HG02885 (cell line): ENCODE results near the gene MRPS18A.

Source experiments
- ATAC-seq: cut with Tn5 transposase; IDR thresholded peaks from one replicate; pipeline ENCODE4 v1.9.1; 2021; ENCODE audit warnings: mild to moderate bottlenecking; ENCODE audit not compliant: unreplicated experiment, poor library complexity

Gene MRPS18A

DNA sequence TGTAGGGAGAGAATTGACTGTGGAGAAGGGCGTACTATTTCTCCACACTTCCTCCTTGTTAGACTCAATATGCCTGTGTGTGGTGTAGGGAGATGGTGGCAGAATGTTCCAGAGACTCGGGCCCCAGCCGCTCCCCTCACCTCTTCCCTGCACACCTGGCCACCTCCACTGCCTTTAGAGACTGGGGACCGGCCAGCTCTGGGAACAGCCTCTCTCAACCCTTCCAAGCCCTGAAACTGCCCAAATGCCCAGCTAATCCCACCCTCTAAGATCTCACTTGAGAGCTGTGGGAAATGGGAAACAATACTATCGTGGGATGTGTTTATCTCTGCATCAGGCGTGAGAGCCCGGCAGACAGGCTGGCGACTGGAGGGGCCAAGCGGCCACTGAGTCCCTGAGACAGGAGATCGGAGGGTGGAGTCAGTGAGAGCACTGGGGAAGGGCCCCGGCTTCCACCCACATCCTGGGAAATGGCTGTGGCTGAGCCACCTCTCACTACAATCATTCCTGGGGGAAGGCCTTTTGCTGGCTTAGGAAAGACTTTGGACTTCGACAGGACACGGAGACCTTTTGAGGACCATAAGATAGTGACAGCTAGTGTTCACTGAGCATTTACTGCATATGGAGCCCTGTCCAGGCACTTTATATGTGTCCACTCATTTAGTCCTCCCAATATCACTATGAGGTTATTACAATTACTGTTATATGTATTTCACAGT lies 31.0 kb upstream of the MRPS18A start:
- ATAC-seq = no peak

DNA sequence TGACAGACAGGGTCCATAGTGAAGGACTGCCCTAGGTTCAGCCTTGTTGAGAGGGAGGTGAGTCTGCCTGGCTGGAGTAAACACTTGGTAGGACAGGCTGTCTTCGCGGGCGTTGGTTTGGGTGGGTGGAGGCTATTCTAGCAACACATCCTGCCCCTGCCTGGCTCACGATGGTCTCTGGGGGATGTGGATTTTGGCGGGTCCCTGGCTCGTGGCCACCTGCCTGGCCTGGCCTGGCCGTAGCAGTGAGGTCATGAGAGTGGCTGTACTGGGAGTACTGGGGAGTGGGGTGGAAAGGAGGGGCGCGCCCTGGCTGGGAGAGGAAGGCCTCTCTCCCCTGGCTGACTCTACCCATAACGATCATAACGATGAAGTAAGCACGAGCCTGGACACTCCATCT lies 30.2 kb upstream of the MRPS18A start:
- no peak for ATAC-seq

DNA sequence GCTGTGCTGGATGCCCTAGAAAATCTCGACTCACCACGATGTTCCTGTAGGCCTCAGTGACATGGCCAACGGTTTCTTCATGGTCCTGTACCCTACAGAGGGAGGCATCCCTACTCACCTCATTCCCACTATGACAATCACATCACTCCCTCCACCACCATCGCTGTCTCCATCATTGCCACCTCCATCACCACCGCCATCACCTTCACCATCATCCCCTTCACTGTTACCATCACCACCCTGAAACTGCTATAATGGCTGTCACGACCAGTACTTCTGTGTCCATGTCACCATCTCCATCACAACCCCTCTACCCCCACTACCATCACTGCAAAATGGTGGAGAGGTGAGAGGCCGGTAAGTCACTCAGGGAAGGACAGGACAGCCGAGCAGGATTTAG lies 29.8 kb upstream of the MRPS18A start:
- ATAC-seq = no peak

DNA sequence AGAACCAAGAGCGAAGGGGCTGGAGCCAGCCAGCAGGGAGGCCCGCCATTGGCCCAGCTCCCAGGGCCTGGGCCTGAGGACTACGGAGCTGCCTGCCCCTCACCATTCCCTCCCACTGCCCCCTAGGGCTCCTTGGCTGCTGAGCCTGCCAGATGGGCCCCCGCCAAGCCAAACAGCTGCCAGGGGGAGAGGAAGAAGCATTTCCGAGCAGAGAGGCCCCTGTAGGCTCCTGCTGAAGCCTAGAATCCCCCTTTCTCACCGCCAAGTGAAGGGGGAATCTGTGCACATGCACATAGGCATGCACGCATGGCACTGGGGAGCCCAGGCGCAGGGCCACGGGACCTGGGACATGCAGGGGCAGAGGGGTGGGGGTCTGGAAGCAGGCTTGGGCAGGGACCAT lies 28.5 kb upstream of the MRPS18A start:
- ATAC-seq = no peak

DNA sequence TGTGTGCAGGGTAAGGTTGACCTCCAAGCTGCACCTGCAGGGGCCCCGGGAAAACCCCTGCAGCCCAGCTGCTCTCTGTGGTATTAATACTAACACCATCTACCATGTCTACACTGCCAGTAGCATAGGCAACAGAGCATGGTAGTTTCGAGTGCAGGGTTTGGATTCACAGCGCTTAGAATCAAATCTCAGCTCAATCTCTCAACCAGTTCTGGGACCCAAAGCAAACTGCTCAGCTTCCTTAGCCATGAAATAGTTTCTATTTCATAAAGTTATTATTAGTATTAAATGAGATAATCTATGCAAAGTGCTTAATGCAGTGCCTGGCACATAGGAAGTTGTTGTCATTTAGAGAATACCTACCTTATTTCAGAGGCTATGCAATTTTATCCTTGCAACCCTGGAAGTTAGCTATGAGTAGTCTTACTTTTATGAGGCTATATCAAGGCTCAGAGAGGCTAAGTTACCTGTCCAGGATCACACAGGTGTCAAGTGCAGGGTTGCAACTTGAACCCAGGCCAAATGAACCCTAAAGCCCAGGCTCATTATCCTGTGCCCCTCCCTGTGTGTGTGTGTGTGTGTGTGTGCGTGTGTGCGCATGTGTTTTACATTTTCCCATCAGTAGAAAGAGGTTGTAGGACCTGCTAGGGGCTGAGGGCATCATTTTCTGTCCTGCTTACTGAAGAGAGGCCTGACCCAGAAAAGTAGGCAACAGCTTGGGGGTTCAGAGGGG lies 27.6 kb upstream of the MRPS18A start:
- peak; percentile 93 for ATAC-seq

DNA sequence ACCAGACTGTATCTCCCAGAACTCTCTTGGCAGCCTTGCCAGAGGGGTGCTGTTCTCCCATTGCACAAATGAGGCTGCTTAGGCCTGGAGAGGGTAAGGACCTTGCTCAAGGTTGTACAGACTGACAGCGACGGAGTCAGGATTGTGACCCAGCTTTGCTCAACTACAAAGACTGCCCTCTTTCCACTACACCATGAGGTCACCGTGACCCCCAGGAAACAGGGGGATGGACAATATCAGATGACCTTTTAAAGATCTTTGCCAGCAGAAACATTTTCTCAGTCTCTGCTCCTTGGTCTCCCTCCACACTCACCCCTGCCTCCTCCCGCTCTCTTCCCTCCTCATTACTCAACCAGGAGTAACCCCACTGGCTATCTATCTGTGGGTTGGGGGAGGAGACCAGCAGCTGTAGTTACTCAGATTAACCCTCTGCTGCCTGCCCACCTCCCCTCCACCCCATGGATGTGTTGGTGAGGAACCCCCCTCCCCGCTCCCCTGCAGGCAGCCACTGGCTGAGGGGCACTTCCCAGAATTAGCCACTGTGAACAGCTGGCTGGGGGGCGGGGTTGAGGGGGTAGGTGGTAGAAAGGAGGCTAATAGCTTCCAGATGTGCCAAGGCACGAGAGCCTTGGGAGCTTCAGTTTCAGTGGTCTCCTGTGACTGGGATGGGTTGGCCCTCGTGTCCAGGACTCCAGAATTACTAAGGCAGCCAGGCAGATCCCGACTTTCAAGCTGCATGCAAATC lies 26.9 kb upstream of the MRPS18A start:
- peak; percentile 25 for ATAC-seq

DNA sequence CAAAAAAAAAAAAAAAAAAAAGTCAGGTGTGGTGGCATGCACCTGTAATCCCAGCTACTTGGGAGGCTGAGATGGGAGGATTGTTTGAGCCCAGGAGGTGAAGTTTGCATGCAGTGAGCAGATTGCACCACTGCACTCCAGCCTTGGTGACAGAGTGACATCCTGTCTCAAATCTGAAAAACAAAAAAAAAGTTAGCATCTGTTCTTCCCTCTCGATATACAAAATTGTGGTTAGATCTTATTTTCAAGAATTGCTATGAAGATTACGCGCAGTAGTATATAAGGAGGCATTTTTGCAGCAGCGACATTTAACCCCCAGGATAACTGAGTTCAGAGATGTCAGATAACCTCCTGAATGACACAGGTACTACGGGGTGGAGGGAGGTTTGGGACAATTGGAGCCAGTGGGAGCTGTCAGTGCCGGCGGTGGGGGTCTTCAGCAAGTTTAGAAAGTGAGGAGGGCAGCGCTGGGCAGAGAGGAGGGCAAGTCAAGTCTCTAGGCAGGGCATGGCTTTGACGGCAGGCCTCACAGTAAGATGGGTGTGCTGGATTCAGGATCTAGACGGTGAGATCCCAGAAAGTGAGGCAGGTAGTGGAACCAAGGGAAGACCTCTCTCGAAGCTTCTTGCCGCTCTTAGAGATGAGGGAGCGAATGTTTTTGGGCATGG lies 26.2 kb upstream of the MRPS18A start:
- ATAC-seq = no peak

DNA sequence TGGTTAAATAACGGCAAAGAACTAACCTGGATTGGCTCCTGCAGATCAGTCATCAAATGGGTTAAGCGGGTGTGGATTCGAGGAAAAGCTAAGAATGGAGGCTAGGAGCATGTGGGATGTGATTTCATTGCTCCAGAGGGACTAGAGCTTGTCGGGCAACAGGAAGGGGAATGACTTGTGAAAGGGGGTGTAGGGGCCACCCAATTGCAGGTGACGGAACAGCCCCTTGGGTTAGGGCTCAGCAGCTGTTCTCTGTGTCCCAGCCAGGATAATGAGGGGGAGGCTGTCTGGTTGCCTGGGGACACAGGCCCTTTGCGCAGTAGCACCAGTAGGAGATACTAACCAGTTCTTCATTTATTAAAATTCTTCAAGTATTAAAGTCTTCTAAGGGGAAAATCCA lies 25.0 kb upstream of the MRPS18A start:
- ATAC-seq = no peak

DNA sequence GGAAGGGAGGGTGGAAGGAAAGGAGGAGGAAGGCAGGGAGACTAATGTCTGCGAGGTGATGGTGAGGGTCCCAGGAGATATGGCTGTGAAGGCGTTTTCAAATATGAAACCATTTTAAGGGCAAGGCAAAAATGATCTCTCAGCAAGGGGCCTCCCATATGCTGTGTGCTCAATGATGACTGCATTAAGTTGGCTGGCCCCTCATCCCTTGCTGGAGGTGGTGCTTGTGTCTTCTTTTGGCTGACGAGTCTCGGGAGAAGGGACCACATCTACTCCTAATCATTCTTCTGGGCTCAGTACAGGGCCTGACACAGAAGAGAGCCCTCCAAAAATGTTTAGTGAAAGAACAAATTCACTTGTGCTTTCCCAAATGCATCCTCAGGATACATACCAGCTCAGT lies 23.0 kb upstream of the MRPS18A start:
- no peak for ATAC-seq

DNA sequence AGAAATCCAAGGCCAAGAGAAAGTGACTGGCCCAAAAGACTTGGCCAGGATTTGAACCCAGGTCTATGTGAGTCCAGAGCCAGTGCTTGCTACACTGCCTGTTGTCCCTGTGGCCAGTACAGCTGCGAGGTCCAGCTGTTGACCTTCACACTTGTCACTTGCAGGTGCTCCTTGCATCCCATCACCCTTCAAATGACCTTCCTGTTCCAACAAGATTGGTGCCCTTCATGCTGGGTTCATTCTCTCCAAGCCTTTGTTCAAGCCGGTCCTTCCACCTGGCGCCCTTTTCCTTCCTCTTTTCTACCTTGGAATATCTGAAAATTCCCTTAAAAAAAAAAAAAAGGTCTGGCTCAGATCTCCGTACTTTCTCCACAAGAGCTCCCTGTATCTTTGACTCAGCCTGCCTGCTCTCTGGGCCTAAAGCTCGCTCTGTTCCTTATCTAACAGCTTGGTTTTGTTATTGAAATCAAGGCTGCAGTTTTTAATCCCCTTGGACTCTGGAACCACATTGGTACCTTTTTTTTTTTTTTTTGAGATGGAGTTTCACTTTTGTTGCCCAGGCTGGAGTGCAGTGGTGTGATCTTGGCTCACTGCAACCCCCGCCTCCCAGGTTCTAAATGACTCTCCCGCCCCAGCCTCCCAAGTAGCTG lies 22.2 kb upstream of the MRPS18A start:
- no peak for ATAC-seq

DNA sequence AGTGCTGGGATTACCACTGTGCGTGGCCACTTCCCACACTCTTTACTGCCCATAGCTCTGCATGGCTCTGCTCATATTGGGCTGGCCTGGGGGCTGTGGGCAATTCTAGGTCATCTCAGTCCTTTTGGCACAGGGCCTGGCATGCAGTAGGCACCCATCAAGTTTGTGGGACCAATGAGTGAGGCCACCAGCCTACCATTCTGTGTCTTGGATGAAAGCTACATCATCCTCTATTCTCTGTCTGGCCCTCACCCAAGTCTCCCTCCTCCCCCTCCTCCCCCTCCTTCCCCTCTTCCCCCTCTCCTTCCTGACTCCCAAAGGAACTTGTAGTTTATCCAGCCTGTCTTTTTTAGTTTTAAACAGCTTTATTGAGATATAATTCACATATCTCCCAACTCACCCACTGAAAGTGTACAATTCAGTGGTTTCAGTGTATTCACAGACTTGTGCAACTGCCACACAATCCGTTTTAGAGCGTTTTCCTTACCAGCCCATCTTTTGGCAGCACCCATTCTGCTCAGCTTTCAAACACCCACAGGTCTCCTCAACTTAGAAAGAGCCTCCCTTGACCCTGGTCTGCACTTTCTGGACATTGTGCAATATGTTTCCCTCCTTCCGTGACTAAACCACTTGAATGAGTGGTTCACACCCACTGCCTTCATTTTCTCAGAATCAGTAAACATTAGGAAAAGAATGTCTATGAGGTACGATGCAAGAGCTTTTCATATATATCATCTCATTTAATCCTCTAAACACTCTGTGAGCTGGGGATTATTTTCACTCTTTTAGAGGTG lies 21.5 kb upstream of the MRPS18A start:
- no peak for ATAC-seq

DNA sequence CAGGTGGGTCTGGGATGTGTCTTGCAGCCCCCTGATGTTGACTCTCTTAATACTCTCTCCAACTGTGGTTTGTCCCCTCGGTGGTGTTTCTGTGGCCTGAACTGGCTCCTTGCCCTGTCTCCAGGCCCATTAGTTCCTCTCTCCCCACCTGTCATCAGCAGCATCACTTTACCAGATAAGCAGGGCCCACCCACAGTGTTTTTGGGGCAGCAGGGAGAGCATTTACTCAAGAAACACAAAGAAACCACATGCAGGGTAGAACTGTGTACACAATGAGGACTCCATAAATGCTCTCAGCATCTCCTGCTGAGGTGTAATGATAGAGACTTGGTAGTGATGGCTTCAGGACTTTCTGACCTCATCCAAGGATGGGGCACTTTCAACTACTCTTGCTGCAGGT lies 20.2 kb upstream of the MRPS18A start:
- no peak for ATAC-seq

DNA sequence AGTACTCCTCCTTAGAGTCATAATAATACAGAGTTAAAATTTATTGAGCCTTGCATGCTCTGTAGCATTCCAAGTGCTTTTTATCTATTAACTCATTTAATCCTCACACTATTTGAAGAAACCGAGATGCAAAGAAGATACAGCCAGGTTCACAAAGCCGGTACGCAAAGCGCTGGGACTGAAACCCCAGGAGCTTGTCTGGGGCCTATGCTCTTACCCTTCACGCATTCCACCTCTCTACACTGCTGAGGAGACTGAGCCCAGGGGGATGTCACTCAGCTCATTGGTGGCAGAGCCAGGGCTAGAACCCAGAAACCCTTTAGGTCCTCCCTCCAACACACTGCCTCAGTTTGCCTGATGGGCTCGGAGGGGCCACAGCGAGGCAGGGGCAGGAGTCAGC lies 19.7 kb upstream of the MRPS18A start:
- ATAC-seq = no peak

DNA sequence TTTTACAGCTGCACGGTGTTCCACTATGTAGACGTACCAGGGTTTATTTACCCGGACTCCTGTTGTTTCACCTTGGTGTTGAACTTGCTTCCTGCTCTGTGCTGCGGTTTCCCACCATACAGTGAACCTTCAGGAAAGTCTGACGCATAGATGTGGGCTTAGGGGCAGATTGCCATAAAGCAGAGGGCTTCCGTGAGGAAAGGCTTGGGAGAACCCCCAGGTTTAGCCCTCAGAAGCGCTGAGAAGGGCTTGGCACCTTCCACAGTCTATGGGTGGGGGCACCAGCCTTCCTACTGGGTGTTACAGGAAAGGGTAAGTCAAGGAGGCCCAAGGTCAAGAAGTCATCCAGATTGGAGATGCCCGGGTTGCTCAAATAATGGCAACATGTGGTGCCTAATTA lies 19.2 kb upstream of the MRPS18A start:
- ATAC-seq = no peak

DNA sequence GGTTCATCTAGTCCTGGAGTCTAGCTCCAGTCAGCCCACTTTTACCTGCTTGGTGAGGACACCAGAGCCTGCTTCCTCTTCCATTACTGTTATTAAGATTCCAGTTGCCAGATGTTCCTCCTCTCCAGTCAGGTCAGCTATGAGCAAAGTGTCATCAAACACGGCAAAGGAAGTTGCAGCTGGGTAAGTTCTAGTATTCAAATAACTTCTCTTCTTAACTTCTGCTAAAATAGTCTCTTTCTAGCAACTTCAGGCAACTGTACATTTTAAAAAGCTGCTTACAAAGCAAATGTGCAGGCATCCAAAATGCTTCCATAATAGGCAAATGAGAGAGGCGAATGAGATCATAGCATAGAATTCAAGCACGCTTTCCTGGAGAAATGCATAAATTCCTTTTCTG lies 18.4 kb upstream of the MRPS18A start:
- ATAC-seq = no peak

DNA sequence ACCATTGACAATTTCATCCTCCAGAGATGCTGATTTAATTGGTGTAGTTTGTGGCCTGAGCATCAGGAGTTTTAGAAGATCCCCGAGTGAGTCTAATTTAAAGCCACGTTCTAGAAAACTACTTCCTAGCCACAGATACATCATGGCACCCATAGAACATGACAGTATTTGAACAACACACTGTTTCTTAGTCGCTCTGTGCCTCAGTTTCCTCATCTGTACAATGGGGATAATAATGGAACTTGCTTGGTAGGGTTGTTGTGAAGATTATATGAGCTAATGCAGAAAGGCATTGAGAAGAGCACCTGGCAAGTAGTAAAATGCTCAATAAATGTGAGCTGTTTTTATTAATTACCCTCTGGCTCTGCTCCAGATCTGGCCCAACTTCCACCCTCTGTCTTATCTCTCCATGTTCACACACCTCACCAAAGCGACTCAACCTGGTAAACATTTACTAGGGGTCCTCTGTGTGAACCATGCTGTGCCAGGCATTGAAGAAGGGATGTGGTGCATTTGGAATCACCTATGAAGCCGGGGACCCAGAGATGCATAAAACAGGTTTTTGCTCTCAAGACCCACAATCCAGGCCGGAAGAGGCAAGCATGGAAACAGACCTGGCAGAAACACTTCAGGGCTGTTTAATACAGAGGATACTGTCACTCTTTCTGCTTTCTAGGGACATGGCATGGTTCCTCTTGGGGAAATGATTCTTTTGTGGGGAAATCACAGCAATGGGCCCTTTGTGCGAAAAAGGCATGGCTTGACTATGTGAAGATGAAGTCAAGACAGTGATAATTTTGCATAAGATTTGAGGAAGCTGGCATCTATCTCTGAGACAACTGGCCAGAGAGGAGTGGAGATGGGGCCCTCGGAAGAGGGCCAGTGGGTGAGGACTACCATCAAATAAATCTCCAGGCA lies 16.2 kb upstream of the MRPS18A start:
- no peak for ATAC-seq

DNA sequence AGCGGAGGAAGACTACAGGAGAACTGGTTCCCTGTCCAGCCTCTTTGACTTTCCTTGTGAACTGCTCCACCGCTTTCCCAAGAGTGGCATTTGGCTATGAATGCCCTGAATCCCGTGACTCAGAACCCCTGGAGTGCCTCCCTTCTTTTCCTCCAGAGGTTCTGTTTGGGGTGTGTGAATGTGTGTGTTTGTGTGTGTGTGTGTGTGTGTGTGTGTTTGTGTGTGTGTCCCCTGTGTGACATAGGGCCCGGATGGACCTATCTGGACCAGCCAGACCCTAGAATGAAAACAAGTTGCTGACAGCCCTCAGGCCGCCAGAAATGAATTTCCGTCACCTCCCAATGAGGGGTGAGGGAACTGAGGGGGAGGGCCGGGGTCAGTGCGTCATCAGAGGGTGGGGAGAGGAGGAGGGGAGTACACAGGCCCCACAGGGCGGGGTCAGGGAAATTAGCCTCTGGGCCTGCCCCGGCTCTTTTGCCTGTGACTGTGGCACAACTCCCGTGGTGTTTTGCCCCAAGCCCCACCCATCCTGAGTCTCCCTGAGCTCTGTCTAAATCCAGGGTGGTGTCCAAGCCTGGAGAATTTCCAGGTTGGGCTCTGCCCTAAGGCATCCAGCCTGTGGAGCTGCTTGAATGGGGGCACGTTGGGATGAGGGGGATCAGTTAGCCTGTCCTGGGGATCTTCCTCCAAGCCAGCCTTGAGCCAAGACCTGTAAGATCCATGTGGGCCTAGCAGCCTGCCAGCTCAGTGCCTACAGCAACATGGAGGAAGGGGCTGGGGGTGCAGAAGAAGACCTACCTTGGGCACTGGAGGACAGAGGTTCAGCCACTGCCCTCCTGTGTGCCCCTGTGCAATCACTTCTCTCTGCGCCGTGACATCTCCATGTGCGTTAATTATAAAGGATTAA lies 15.2 kb upstream of the MRPS18A start:
- no peak for ATAC-seq

DNA sequence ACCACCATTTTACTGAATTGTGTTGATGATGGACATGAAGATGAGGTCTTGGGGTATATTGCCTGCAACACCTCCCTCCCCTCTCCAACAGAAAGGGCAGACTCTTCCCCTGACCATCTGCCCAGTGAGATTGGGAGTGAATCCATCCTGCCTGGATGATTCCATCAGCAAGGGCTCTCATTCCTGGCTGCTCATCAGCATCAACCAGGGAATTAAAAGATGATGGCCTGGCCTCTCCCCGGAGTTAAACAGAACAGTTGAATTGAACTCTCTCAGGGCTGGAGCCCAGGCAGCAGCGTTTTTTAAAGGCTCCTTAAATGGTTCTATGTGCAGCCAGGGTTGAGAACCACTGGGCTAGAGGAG lies 14.6 kb upstream of the MRPS18A start:
- no peak for ATAC-seq
